Progenitor cell of endocrine pancreas (in vitro differentiated cells): ENCODE data around the gene HOXA11. TPM values are rescaled to one million over a fixed set of nuclear protein-coding genes. Genes with fewer than 3 reads are reported as not detected.

Experiments
- DNase-seq: peaks from one replicate; pipeline ENCODE4 v3.0.0; 2021; ENCODE audit warnings: low spot score; ENCODE audit not compliant: unreplicated experiment
- H3K27ac Mint-ChIP-seq: 2 replicates; pipeline ENCODE4 v1.8.0; 2021; ENCODE audit warnings: mild to moderate bottlenecking, moderate library complexity, mixed read lengths
- H3K27me3 Mint-ChIP-seq: 2 replicates; pipeline ENCODE4 v1.8.0; 2021; ENCODE audit warnings: mixed read lengths
- H3K36me3 Mint-ChIP-seq: 2 replicates; pipeline ENCODE4 v1.8.0; 2022; ENCODE audit warnings: mixed read lengths; ENCODE audit not compliant: insufficient read depth
- H3K4me1 Mint-ChIP-seq: 2 replicates; pipeline ENCODE4 v1.8.0; 2021; ENCODE audit warnings: low read depth, mixed read lengths
- H3K4me3 Mint-ChIP-seq: 2 replicates; pipeline ENCODE4 v1.8.0; 2021; ENCODE audit warnings: low read depth, mild to moderate bottlenecking, moderate library complexity, mixed read lengths
- H3K9me3 Mint-ChIP-seq: 2 replicates; pipeline ENCODE4 v1.8.0; 2021; ENCODE audit warnings: low read depth, mixed read lengths
- CTCF ChIP-seq: fragments of 200-600 bp; sonication (generic); IDR thresholded peaks from one replicate; pipeline ENCODE4 v1.5.0; 2021; ENCODE audit warnings: antibody characterized with exemption, mild to moderate bottlenecking; ENCODE audit not compliant: unreplicated experiment
- microRNA-seq: library from miRNA; unstranded; fragments of <30 nt; microRNA quantifications from one replicate; pipeline ENCODE4 v1.1.0, GENCODE V29; 2020; ENCODE audit warnings: borderline number of aligned reads; ENCODE audit not compliant: unreplicated experiment
- total RNA-seq: library from RNA; stranded (reverse); gene quantifications from 2 replicates; pipeline ENCODE4 v1.2.1, GENCODE V29; 2021

HOXA11 gene
- total RNA-seq, 1 donor from 2014 or later: not detected

DNA sequence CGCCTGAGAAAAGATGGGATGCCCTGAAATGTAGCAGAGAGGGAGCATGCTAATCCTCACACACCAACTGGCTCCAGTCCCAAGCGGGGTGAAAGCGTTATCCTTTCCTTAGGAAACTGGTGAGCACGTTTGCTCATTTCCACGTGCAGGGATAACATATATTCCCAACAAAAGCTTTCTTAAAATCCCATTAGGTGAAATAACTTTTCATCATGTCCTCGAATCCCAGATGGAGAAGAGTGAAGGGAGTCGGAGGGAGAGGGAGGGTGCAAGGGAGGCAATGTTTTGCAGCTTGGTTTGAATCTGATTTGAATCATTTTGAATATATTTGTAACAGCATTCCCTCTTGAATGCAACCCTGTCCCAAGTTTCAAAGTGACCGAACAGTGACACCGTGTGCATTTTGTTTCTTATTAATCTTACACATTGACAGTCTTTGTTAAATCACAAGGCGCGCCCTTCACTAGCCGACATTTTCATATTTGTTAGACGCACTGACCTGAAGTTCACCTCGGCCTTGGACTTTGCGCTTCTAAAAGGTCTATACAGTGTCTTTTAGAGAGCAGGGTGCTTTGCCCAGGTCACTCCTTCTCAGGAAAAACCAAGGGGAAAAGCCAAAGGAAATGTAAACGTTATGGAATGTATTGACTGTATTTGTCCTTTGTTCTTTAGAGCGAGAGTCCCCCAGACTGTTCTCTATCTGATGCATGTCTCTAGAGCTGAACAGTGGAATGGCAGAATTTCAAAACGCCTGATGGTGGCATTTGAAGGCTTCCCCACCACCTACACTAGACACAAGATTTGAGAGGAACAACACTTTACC lies 51.4 kb downstream of the HOXA11 start:
- DNase-seq: no peak
- no peak for TF ChIP-seq CTCF
- H3K27ac Mint-ChIP-seq: peak overlapping the region; percentile 97
- H3K36me3 Mint-ChIP-seq: peaks cover 2% of the 10 kb centered on the region
- no peaks in the 10 kb centered on the region for H3K9me3 Mint-ChIP-seq
- H3K4me1 Mint-ChIP-seq: peaks cover 76% of the 10 kb centered on the region
- H3K27me3 Mint-ChIP-seq: peaks cover 4% of the 10 kb centered on the region
- H3K4me3 Mint-ChIP-seq: peak overlapping the region; percentile 62

DNA sequence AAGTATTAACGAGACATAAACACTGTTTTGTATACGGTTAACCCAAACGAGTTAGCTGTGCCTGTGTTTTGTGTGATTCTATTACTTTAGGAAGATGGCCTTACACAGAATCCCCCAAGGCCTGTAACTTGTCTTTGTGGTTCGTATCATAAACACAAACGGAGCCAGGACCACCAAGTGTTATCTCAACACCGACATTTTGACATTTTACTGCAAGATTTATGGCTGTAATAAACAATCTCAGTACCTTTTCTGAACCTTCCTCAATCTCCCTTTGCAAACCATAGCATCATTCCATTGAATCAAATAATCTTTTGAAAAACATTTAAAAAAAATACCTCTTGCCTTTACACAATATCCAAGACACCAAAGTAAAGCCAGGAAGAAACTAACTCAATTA lies 52.1 kb downstream of the HOXA11 start:
- H3K4me1 Mint-ChIP-seq: peaks cover 75% of the 10 kb centered on the region
- no peak for TF ChIP-seq CTCF
- H3K27ac Mint-ChIP-seq: peak overlapping the region; percentile 97

DNA sequence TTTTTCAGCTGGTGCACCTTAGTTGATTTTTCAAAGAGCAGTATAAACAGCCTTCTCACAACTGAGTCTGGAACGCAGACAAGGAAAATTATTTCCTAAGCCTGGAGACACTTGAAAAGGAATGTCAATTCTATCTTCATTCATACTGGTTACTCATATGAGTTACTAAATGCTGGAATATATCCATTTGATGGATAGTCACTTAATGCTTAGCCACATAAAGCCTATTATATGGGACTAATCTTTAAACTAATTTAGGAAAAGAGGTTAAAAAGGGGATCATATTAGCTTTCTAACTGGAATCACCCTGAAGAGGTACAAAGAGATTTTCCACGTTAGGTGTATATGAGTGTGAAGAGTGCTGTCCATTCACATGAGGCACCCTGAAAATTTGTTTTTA lies 52.8 kb downstream of the HOXA11 start:
- no peaks in the 10 kb centered on the region for H3K9me3 Mint-ChIP-seq
- no peak for TF ChIP-seq CTCF
- H3K4me1 Mint-ChIP-seq: peaks cover 75% of the 10 kb centered on the region
- no peak for DNase-seq
- peak overlapping the region; percentile 37 for H3K4me3 Mint-ChIP-seq
- no peak overlapping the region for H3K27ac Mint-ChIP-seq
- H3K27me3 Mint-ChIP-seq: no peaks in the 10 kb centered on the region
- H3K36me3 Mint-ChIP-seq: peaks cover 4% of the 10 kb centered on the region

More for the DNA sequence above, 52.1 kb downstream of the HOXA11 start:
- H3K36me3 Mint-ChIP-seq: peaks cover 4% of the 10 kb centered on the region
- peak overlapping the region; percentile 62 for H3K4me3 Mint-ChIP-seq
- DNase-seq: no peak
- no peaks in the 10 kb centered on the region for H3K9me3 Mint-ChIP-seq
- H3K27me3 Mint-ChIP-seq: peaks cover 4% of the 10 kb centered on the region

GRCh38 chr7:27131390-27131819 lies 53.6 kb downstream of the HOXA11 start:
- TF ChIP-seq CTCF: no peak
- Mint-ChIP-seq H3K36me3 (peaks cover 5% of the 10 kb centered on the region), H3K27ac (peak overlapping the region; percentile 84), H3K9me3 (no peaks in the 10 kb centered on the region), H3K4me3 (peak overlapping the region; percentile 79), H3K27me3 (no peaks in the 10 kb centered on the region), H3K4me1 (peaks cover 75% of the 10 kb centered on the region)
- DNase-seq: no peak

Small RNA genes lying within 50 kb of the gene (microRNA-seq; reads per million reads assigned to microRNA genes)
- 1.8 reads per million for gene MIR196B

Other genes starting within 250 kb of the HOXA11 start
- gene HOXA1, start 89.2 kb downstream of the HOXA11 start, total RNA-seq: 27.4 and 31.2 TPM in 2 replicates
- gene HOXA2, start 82.5 kb downstream of the HOXA11 start, total RNA-seq: 17.9 and 18.6 TPM in 2 replicates
- 13.7 TPM in 2 replicates for gene HOXA4, start 54.5 kb downstream of the HOXA11 start, total RNA-seq
- 12.6 and 18.1 TPM in 2 replicates for gene HOXA5, start 41.6 kb downstream of the HOXA11 start, total RNA-seq
- 0.38 TPM in 1 of 2 replicates, not detected in the other for gene HOXA6, start 37.5 kb downstream of the HOXA11 start, total RNA-seq
- 77.4 and 85.5 TPM in 2 replicates for gene HOXA3, start 32.6 kb downstream of the HOXA11 start, total RNA-seq
- 1.4 and 1.5 TPM in 2 replicates for gene HOXA7, start 28.6 kb downstream of the HOXA11 start, total RNA-seq
- gene HOXA9, start 19.7 kb downstream of the HOXA11 start, total RNA-seq: not detected in 2 replicates
- gene HOXA10, start 10.9 kb downstream of the HOXA11 start, total RNA-seq: not detected in 2 replicates
- gene HOXA13, start 14.9 kb upstream of the HOXA11 start, total RNA-seq: not detected in 2 replicates
- gene EVX1, start 57.6 kb upstream of the HOXA11 start, total RNA-seq: not detected in 2 replicates